ENCODE data around the gene RECK. TPM values are rescaled to one million over a fixed set of nuclear protein-coding genes. Genes with fewer than 3 reads are reported as not detected.
"Not testable (repeated sequence)": the region's sequence is repeated elsewhere in the genome, so short reads cannot be mapped to it uniquely, and the experiment has no call there.

RECK gene
- total and polyA plus RNA-seq, 2 donors (not counting 1 experiment from before 2014, with no cell fraction given): 98.4 to 212 TPM

DNA sequence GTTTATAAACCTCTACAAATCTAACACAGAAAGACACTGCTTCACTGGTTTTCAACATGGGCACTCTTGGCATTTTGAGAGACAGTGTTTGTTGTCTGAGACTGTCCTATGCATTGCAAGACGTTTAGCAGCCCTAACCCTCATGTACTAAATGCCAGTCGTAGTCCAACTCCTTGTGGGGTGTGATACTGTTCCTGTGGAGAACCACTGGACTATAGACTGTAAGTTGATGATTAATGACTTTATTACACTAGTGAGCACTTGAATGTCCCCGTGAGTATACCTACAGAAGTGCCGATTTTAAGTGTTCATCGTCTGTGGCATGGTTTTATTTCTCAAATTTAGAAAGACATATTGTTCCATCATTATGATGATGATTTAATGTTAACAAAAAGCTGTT is 46.2 kb downstream of the RECK start:
- Histone ChIP-seq H3K4me1 (ENCODE audit: control insufficient read depth, extremely low read depth, insufficient read depth, low read length) (no peaks in the 10 kb centered on the region), H3K79me2 (ENCODE audit: control insufficient read depth, insufficient read depth, low read length) (no peaks in the 10 kb centered on the region), H3K27me3 (ENCODE audit: control insufficient read depth, insufficient read depth, low read length) (no peaks in the 10 kb centered on the region), H2AFZ (ENCODE audit: low read length) (no peak overlapping the region), H3K4me2 (ENCODE audit: extremely low read depth, insufficient read depth, low read length) (no peak overlapping the region), H3K9me3 (ENCODE audit: control insufficient read depth, insufficient read depth, low read depth, low read length) (no peaks in the 10 kb centered on the region), H3K4me3 (replicated peaks in 1 of 4; ENCODE audit: control extremely low read depth in 1 of 4, insufficient read depth in 1 of 4, low read depth in 3 of 4, low read length in 4 of 4) (no peak overlapping the region), H3K36me3 (ENCODE audit: control insufficient read depth, insufficient read depth, low read length) (peaks cover 8% of the 10 kb centered on the region), H3K9ac (ENCODE audit: insufficient read depth, low read length) (no peak overlapping the region), H4K20me1 (ENCODE audit: control insufficient read depth, extremely low read depth, insufficient read depth, low read length) (no peaks in the 10 kb centered on the region), H3K27ac (ENCODE audit: insufficient read depth, low read length) (no peak overlapping the region)
- TF ChIP-seq CTCF (conservative IDR thresholded peaks at IDR 0.05 in 1 of 2, IDR thresholded peaks at IDR 0.05 in 1 of 2; ENCODE audit: low read depth in 1 of 2, low read length in 2 of 2) (no peak), EZH2 (IDR thresholded peaks at IDR 0.05; ENCODE audit: low read length, missing control alignments) (no peak)
- no peak for DNase-seq (ENCODE audit: low read depth in 2 of 2)

GRCh38 chr9:36086442-36086841 is 49.7 kb downstream of the RECK start:
- TF ChIP-seq CTCF (conservative IDR thresholded peaks at IDR 0.05 in 1 of 2, IDR thresholded peaks at IDR 0.05 in 1 of 2; ENCODE audit: low read depth in 1 of 2, low read length in 2 of 2) (no peak), EZH2 (IDR thresholded peaks at IDR 0.05; ENCODE audit: low read length, missing control alignments) (no peak)
- H2AFZ ChIP-seq (ENCODE audit: low read length): no peak overlapping the region
- H3K9me3 ChIP-seq (ENCODE audit: control insufficient read depth, insufficient read depth, low read depth, low read length): no peaks in the 10 kb centered on the region
- peaks cover 9% of the 10 kb centered on the region for H3K4me1 ChIP-seq (ENCODE audit: control insufficient read depth, extremely low read depth, insufficient read depth, low read length)
- H3K27me3 ChIP-seq (ENCODE audit: control insufficient read depth, insufficient read depth, low read length): no peaks in the 10 kb centered on the region
- no peaks in the 10 kb centered on the region for H4K20me1 ChIP-seq (ENCODE audit: control insufficient read depth, extremely low read depth, insufficient read depth, low read length)
- DNase-seq (ENCODE audit: low read depth in 2 of 2): no peak
- H3K79me2 ChIP-seq (ENCODE audit: control insufficient read depth, insufficient read depth, low read length): no peaks in the 10 kb centered on the region
- H3K27ac ChIP-seq (ENCODE audit: insufficient read depth, low read length): no peak overlapping the region
- H3K4me2 ChIP-seq (ENCODE audit: extremely low read depth, insufficient read depth, low read length): no peak overlapping the region
- no peak overlapping the region for H3K9ac ChIP-seq (ENCODE audit: insufficient read depth, low read length)
- H3K36me3 ChIP-seq (ENCODE audit: control insufficient read depth, insufficient read depth, low read length): peaks cover 6% of the 10 kb centered on the region
- H3K4me3 ChIP-seq (replicated peaks in 1 of 4; ENCODE audit: control extremely low read depth in 1 of 4, insufficient read depth in 1 of 4, low read depth in 3 of 4, low read length in 4 of 4): no peak overlapping the region

DNA sequence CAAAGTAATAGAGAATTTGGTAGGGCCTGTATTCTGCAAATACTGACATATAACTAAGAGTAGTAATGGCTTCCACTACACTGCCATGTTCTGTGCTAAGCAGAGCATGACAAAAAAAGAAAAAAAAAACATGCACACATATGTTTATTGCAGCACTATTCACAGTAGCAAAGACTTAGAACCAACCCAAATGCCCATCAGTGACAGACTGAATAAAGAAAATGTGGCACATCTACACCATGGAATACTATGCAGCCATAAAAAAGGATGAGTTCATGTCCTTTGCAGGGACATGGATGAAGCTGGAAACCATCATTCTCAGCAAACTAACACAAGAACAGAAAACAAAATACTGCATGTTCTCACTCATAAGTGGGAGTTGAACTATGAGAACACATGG is 50.3 kb downstream of the RECK start:
- not testable (repeated sequence) for H2AFZ ChIP-seq (ENCODE audit: low read length); H3K4me2 ChIP-seq (ENCODE audit: extremely low read depth, insufficient read depth, low read length); DNase-seq (ENCODE audit: low read depth in 2 of 2); H3K79me2 ChIP-seq (ENCODE audit: control insufficient read depth, insufficient read depth, low read length); H3K27ac ChIP-seq (ENCODE audit: insufficient read depth, low read length); H3K27me3 ChIP-seq (ENCODE audit: control insufficient read depth, insufficient read depth, low read length); H3K36me3 ChIP-seq (ENCODE audit: control insufficient read depth, insufficient read depth, low read length); H4K20me1 ChIP-seq (ENCODE audit: control insufficient read depth, extremely low read depth, insufficient read depth, low read length); H3K4me3 ChIP-seq (replicated peaks in 1 of 4; ENCODE audit: control extremely low read depth in 1 of 4, insufficient read depth in 1 of 4, low read depth in 3 of 4, low read length in 4 of 4); H3K9ac ChIP-seq (ENCODE audit: insufficient read depth, low read length); H3K9me3 ChIP-seq (ENCODE audit: control insufficient read depth, insufficient read depth, low read depth, low read length)
- peaks cover 14% of the 10 kb centered on the region for H3K4me1 ChIP-seq (ENCODE audit: control insufficient read depth, extremely low read depth, insufficient read depth, low read length)
